Hypothalamus (tissue), 51 donors: Measurements from ENCODE around the gene SLC1A1.
"Not testable (repeated sequence)": the region's sequence is repeated elsewhere in the genome, so short reads cannot be mapped to it uniquely, and the experiment has no call there.

Experiments
- DNase-seq, 51 donors: peaks; one replicate each; lab custom pipeline; 2025; lab: John Stamatoyannopoulos, UW

SLC1A1 gene

DNA sequence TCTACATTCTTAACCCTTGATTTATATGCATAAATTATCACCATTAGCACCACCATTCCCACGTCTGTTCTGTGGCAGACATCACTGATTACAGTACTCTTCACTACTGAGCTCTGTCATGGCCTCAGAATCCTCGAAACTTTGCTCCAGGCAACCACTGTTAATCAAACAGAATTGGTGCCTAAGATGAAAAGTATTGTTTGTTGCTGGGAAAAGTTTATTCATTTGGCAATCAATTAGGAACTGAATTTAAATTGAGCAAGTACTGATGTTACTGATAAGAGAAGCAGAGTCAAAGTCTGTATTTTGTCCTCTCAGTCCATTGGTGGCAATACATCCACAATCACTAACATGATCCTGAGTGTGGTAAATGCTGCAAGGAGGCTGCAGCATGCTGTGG is 12.8 kb downstream of the SLC1A1 start:
- DNase-seq = no peak

DNA sequence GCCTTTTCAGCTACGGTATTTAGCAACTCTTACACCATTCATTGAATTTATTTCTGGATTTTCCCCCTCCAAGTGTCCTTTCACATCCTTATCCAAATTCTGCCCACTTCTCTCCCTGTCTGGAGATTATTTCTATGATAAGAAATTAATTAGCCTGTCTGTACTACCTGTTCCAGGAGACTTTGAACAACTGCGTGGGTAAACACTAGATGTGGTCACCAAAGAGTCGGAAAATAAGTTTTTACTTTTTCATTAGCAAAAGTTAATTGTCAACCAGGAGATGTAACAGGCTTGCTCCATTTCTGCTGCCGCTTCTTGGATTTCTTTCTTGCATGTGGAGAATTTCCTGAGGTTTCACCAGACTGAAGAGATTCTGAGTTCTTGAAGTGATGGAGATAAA is 14.0 kb downstream of the SLC1A1 start:
- no peak for DNase-seq

DNA sequence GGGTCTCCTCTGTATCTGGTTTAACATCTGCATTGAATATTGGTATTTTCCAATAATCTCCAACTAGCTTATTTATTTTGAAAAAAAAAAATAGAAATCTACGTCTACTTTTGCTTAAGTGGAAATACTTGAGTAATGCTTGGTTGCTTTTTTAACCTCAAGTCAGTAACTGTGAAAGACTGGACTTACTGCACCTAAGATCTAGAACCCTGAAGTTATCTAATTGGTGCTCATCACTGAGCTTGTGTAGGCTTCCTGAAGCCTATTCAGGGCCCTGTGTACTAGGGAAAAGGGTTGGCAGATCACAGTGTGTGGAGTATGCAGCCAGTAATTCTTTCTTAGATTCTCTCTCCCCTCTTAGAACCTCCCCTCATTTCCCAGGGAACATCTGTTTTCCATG is 16.2 kb downstream of the SLC1A1 start:
- no peak for DNase-seq

DNA sequence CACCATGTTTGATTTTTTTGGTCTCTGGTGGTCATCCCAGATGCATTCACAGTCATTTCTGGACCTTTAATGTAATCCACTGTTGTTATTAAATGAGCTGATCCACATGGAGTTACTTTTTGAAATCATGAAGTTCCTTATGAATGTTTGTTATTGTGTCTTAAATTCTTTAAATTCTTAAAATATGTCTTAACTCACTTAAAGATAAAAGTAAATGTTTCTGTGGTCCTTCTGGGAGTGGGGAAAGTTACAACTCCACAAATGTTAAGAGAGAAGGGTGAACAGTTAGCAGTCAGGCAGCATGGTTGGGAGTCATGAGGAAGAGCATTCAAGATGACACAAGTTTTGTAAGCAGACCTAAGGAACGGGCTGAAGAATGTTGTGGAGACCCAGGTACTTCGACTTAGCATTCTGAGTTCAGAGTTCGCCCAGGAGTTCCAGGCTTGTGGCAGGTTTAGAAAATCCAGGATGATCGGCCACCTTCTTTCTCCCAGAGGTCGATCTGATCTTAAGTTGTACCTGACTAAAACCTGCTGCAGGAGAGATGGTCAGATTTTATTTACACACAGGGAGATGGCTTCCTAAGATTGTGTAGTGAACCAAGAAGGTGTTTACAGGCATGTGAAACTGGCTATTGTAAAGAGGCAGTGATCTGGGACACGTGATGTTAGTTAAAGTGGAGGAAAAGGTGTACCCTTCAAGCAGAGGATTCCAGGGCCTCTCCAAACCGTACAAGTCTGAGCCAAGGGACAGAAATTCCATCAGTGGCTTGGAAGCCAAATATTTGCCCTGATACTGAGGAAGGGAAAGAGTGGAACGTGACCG is 17.2 kb downstream of the SLC1A1 start:
- no peak for DNase-seq

DNA sequence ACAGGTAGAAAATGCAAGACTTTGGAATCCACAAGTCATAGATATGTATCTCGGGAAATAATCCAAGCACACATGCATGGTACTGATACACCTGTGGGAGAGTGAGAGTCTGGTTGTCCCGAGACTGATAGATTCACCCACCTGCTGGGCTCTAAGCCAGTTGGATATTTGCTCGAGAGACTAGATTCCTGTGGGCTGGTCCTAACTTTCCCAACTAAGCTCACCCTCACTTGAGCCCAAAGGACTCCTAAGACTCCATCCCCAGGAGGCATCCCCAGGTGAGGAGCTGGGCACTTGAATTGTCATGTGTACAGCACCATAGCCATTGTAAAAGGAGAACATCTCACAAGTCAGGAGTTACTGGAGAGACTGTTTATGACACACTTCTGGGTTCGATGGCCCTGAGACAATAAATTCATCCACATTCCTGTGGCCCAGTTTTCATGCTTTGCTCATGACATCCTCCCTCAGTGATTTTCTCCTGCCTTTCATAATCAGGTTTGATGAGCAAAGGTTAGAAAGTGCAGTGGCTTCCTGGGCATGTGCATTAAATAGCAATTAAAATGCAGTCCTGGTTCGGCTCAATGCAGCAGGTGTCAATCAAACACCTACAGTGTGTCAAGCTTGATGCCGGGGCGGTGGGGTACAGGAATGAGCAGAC is 18.1 kb downstream of the SLC1A1 start:
- no peak for DNase-seq

DNA sequence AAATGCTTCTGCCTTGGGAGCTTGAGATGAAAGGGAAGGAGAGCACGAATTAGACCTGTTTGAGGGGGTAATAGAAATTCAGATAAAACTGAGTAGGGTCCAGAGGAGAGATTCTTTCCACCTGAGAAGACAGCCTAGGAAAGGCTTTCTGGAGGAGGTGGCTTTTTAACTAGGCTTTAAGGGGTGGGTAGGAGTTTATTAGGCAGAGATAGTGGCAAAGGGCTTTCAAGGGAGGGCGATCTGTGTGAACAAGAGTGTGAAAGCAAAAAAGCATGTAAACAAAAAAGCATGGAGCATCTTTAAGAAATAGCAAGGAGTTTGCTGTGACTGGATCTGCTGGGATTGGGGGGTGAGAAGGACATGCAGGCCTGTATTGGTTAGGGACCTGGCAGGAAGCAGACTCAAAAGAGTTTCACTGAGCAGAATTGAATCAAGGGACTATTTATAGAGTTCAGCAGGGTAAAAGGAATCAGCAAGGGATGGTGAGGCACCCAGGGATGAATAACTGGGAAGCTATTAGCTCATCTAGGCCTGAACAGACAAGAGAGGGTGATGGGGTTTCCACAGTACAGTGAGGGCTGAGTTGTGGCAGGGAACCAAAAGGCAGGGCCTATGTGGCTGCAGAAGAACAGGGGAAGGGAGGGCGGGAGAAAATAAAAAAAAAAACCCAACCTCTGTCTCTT is 18.8 kb downstream of the SLC1A1 start:
- DNase-seq = peak in 1 of 51 donors; percentile 5

DNA sequence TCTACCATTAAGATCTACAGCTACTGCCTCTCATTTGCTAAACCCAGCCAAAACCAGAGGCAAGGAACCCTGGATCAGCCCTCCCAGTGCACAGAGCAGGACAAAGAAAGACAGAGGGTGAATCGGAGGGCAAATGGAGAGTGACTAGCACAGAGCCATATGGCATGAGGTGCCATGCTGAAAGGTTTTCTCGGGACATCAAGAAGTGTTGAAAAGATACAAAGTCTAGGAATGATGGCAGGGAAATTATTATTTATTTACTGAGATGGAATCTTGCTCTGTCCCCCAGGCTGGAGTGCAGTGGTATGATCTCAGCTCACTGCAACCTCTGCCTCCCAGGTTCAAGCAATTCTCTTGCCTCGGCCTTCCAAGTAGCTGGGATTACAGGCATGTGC is 19.3 kb downstream of the SLC1A1 start:
- DNase-seq = no peak

DNA sequence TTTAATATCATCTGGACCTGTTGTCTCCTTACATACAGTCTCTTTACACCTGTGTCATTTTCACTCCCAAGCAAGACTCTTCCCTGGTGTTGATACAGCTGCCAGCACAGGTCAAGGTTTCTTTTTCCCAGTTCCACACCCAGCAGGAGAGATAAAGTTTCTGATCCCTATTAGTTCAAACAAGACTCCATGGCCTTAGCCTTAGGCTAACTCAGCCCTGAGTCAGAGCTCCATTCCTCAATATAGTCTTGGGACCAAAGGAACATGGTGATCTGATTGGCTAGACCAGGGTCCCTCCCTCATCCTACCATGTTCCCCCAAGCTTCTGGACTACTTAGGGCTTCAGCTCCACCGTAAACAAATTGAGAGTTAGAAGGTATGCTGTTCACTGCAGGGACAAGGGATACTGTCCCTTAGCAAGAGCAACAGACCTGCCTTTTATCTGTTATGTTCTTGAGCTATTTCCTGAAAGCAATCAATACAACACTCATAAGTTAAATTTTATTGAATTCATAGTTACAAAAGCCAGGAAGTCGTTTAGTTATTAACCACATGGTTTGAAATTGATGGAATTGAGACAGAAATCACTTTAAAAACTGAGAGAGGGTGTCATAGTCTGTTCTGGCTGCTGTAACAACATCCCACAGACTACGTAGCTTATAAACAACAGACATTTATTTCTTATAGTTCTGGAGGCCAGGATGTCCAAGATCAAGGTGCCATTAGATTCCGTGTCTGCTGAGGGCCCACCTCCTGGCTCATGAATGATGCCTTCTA is 20.5 kb downstream of the SLC1A1 start:
- no peak for DNase-seq

DNA sequence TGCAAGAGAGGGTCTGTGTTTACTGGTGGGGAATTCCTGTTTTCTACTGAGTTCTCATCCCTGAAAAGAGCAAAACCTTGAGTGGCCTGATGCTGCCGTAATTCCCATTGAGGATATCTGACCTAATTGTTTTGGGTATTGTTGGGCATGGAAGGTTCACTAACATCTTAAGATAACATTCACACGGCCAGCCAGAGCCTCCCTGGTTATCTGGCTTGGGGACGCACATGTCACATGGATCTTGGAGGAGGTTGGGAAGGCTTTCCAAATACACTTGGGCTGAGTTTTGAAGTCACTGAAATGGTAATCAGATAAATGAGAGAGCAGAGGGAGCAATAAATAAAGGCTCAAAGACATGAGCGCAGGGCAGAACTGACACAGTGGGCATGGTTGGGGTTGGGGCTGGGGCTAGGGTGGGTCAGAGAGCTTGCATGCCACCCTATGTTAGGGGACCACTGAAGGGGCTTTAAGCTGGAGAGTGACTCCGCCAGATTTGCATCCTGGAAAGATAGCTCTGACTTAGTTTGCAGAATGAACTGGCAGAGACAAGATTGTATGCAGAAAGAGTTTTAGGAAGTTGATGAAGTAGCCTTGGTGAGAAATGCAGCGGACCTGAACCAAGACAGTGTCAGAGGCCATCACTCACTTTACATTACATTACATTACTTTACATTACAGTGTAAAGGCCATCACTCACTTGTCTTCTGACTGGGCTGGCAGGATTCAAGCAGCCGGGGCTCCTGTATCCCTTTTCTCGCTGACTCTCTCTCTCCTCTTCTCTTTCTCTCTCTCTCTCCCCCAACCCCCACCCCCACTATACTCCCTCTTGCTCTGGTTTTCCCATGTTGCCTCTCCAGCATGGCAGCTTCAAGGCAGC is 24.2 kb downstream of the SLC1A1 start:
- no peak for DNase-seq

DNA sequence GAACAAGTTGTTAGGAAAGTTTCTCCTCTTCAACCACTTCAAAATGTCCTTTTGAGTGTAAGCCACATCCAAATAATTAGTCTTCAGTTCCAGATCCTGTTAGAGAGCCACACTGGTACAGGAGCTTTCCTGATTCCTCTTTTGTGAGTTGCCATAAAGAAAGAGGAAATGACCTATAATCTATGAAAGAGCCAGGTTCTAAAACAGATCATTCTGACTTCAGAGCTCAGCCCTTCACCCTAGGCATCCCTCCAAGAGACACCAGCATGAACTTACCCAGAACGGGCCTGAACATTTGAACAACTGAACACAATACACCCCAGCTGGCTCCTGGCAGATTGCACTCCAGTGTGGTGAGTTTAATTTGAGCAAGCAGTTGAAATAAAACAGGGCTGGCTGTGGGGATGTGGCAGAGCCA is 25.7 kb downstream of the SLC1A1 start:
- no peak for DNase-seq

DNA sequence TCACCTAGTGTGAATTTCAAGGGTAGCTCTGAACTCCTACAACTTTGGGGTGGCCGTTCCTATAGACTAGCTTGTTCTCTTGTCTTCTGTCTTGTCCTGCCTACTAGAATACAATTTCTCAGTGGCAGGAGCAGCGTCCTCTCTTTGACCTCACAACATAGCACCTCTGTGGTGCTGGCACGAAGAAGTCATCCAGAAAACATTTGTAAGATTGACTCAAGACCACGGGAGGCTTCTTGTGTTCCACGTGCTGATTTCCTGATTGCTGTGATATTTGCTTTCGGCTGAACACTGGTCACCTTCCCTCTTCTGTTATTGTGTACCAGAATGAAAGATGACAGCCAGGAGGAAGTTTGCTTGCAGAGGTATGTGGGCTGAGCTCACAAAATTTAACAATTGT is 27.0 kb downstream of the SLC1A1 start:
- DNase-seq = no peak

DNA sequence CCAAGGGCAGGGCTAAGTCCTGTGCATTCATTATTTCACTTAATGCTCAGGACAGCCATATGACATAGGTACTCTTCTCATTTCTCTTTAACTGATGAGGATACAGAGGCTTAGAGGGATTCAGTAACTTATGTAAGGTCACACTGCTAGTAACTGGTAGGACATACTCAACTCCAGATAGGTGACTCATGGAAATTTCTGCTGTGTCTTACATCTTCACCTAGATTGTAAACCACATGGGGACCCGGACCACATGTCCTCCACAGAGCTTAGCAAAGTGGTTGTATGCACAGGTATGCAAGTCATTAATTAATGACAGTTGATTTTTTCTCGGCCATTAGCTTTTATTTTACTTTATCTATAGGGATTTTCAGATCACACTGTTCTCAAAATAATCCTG is 29.3 kb downstream of the SLC1A1 start:
- DNase-seq = no peak

DNA sequence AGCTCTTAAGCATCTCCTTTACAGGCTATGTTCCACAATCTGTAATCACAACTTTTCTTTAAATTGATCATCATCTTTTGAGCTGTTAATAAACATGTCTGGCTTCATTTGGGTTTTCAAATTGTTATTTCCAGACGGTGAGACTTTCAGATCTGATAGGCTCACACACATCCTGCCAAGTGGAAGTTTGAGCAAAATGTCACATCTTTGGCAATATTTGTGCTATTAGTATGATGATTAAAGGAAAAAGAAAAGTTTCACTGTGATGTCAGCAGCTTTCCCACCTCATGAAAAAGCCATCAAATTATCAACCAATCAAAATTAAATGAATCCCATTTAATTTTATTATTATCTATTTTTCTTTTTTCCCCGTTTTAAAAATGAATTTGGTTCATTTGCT is 29.8 kb downstream of the SLC1A1 start:
- DNase-seq = no peak

DNA sequence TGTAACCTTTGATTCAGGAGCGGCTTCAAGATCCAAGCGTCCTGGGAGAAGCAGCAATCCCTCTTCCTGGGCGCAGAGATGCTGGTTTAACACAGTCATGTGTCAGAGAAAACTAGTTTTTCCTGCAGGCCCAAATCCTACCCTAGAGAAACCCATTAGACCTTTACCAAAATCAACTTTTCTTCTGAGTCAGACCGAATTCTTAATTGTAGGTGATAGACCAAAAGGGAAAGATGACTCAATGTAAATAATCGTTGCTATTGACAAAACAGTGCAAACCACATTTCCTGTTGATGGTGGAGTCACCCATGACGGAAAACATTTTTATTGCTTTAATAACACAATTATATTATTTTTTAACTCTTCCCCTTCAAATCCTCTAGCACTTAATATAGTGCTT is 40.1 kb downstream of the SLC1A1 start:
- DNase-seq = no peak

DNA sequence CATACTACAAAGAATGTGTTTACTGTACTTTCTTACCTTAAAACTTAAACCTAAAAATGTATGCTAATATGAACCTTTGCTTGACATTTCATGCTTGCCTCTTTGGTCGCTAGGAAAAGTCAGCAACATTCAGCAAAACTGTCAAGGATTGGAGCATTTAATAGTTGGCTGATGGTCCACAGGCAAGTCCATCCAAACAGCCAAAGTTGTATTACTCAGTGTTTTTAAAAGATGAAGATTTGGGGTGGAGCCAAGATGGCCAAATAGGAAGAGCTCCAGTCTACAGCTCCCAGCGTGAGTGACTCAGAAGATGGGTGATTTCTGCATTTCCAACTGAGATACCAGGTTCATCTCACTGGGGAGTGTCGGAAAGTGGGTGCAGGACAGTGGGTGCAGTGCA is 40.6 kb downstream of the SLC1A1 start:
- DNase-seq = not testable (repeated sequence)

DNA sequence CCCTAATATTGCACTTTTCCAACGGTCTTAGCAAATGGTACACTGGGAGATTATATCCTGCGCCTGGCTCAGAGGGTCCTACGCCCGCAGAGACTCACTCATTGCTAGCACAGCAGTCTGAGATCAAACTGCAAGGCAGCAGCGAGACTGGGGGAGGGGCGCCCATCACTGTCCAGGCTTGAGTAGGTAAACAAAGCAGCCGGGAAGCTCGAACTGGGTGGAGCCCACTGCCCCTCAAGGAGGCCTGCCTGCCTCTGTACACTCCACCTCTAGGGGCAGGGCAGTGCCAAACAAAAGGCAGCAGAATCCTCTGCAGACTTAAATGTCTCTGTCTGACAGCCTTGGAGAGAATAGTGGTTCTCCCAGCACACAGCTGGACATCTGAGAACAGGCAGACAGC is 41.1 kb downstream of the SLC1A1 start:
- DNase-seq = not testable (repeated sequence)

DNA sequence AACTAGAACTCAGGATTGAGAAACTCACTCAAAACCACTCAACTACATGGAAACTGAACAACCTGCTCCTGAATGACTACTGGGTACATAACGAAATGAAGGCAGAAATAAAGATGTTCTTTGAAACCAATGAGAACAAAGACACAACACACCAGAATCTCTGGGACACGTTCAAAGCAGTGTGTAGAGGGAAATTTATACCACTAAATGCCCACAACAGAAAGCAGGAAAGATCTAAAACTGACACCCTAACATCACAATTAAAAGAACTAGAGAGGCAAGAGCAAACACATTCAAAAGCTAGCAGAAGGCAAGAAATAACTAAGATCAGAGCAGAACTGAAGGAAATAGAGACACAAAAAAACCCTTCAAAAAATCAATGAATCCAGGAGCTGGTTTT is 43.6 kb downstream of the SLC1A1 start:
- DNase-seq = not testable (repeated sequence)

DNA sequence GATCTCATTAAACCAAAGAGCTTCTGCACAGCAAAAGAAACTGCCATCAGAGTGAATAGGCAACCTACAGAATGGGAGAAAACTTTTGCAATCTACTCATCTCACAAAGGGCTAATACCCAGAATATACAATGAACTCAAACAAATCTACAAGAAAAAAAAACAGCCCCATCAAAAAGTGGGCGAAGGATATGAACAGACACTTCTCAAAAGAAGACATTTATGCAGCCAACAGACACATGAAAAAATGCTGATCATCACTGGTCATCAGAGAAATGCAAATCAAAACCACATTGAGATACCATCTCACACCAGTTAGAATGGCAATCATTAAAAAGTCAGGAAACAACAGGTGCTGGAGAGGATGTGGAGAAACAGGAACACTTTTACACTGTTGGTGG is 45.9 kb downstream of the SLC1A1 start:
- not testable (repeated sequence) for DNase-seq

DNA sequence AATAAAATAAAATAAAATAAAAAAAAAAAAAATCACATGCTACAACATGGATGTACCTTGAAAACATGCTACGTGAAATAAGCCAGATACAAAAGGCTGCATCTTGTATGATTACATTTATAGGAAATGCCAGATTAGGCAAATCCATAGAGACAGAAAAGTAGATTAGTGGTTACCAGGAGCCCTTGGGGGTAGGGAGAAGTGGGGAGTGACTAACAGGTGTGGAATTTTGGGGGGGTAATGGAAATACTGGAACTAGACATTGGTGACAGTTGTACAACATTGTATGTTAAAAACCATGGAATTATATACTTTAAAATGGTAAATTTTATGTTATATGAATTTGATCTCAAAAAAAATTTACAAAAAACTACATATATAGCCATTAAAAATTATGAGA is 47.3 kb downstream of the SLC1A1 start:
- no peak for DNase-seq

DNA sequence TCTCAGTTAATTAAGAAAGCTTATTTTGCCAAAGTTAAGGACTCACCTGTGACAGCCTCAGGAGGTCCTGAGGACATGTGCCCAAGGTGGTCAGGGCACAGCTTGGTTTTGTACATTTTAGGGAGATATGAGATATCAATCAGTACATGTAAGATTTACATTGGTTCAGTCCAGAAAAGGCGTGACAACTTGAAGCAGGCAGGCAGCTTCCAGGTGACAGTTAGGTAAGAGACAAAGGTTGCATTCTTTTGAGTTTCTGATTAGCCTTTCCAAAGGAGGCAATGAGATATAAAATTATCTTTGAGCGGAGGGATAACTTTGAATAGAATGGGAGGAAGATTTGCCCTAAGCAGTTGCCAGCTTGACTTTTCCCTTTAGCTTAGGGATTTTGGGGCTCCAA is 47.8 kb downstream of the SLC1A1 start:
- DNase-seq = no peak
